Activated CD8-positive, alpha-beta memory T cell treated with anti-CD3 and anti-CD28 coated beads, Interleukin-2, amount 50 U/mL, for 1 hour (primary cell): Measurements from ENCODE around the gene SIRT3.

Source experiments
- DNase-seq: peaks from one replicate; pipeline ENCODE4 v3.0.0-alpha.2; 2020; ENCODE audit errors: extremely low read depth

Gene SIRT3

DNA sequence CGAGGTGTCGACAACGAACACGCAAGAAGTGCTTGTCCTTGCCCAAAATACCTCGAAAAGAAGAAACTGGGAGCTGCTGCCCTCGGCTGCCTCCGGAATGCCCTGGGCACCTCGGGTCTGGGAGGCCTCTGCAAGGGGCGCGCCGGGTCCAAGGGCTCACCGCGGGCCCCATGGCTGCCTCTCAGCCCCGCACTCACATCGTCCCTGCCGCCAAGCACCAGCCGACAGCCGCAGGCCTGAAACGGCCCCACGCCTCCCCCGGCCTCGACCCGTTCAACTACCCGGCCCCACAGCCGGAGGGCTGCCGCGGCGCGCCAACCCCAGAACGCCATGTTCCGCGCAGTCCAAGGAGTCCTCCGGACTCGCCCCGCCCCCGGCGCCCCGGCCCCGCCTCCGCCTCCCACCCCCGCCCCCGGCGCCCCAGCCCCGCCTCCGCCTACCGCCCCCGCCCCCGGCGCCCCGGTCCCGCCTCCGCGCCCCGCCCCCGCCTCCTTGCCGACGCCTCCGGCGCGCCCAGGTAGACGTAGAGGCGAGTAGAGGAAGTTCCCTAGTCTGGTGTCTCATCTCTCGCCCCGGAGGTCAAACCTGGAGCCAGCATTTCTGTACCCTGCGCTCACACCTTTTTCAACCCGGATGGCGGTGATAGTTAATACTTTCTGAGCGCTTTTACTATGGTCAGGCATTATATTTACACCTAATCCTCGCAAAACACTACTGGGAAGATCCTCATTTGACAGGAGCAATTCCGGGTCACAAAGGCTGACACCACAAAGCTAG, at the start of gene SIRT3:
TSS of gene SIRT3 (minus strand) at position 346 of the 777 bp plus-strand sequence. CDS start at position 332, 14 bp downstream.
- DNase-seq = peak; percentile 58

DNA sequence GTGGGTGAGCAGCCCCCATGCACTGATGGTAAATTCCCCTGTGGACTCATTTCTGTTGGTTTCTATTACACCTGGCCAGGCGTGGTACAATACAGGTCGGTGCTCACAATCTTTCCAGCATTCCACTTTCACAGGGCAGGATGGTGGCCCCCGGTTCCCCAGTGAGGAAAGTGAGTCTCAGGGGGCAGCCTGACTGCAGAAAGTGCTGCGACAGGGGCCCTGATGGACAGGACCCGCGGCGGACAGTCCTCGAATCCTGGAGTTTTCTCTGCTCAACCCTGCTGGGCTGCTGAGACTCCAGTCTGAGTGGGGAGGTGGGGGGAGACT, 49.7 kb upstream of the SIRT3 start:
- DNase-seq = no peak

DNA sequence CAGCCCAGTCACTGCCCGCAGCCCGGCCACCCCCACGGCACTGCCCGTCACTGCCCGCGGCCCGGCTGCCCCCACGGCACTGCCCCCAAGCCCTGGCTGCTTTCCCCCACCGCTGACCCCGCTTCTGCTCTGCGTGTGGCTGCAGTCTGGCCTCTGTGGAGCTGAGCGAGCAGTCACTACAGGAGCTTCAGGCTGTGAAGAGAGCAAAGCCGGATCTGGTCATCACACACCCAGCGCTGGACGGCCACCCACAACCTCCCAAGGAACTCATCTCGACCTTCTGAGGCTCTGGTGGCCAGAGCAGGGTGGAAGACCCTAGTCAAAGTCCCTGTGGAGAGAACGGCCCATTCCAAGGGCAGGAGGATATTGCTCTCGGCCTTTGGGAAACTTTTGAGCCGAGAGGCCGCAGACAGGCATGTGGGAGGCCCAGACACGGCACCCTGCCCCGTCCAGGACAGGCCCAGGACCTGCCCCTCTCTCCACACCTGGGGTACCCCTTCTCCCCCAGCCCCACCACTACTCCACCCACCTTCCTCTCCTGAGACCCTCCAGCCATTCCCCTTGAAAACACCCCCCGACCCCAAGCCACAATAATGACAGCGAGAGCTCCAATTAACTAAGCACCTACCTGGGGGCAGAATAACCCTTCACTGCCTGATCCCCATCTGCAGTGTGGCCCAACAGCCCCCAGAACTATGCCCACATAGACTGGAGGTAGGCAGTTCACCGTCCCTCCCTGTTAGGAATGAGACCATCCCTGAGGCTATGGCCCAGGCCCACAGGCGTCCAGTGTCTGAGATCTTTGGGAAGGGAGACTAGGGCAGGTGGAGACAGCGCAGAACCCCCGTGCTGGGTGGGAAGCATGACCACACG, 49.1 kb upstream of the SIRT3 start:
- DNase-seq = no peak

DNA sequence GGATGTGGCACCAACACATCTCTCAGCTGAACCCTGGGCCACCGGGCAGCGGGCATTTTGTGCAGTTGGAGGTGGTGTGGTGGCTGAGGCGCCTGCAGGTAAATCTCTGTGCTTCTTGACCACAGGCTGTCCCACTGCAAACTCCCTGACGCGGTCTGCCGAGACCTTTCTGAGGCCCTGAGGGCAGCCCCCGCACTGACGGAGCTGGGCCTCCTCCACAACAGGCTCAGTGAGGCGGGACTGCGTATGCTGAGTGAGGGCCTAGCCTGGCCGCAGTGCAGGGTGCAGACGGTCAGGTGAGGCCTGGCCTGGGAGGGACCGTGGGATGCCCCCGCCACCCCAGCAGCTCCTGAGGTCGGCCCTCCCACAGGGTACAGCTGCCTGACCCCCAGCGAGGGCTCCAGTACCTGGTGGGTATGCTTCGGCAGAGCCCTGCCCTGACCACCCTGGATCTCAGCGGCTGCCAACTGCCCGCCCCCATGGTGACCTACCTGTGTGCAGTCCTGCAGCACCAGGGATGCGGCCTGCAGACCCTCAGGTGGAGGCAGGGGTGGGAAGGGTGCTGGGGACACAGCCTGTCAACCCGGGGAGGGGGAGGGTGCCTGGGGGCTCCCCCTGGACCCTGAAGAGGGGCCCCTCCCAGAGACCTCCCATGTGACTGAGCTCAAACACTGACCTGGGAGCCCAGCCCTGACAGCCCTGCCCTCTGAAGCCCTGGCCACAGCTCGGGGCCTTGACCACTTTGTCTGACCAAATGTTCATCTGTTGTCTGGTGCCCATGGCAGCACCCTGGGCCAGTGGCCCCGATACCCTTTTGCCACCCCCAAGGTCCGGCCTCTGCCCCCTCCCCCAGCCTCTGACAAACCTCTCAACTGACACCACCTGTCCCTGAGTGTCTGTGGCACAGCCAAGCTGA, 48.2 kb upstream of the SIRT3 start:
- DNase-seq = no peak

DNA sequence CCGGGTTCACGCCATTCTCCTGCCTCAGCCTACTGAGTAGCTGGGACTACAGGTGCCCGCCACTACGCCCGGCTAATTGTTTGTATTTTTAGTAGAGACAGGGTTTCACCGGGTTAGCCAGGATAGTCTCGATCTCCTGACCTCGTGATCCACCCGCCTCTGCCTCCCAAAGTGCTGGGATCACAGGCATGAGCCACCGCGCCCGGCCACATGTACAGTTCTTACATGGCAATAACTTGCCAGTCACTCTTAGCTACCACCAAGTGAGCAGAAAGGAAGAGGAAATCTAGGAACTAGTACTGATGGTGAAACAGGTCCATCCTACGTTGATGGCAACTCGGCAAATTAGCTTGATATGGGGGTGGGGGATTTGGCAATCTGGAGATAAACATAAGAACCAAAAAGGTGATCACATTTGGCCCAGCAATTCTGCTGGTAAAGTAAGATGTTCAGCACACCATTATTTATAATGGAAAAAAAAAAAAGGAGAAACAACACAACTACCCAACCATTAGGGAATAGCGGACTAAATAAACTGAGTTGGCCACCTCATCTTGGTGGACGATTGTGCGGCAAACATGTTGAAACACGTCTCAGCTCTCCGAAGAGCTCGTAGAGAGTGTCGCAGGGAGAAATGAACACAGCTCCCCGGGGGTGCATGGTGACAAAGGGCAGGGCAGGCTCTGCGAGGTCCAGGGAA, 47.4 kb upstream of the SIRT3 start:
- DNase-seq = no peak

DNA sequence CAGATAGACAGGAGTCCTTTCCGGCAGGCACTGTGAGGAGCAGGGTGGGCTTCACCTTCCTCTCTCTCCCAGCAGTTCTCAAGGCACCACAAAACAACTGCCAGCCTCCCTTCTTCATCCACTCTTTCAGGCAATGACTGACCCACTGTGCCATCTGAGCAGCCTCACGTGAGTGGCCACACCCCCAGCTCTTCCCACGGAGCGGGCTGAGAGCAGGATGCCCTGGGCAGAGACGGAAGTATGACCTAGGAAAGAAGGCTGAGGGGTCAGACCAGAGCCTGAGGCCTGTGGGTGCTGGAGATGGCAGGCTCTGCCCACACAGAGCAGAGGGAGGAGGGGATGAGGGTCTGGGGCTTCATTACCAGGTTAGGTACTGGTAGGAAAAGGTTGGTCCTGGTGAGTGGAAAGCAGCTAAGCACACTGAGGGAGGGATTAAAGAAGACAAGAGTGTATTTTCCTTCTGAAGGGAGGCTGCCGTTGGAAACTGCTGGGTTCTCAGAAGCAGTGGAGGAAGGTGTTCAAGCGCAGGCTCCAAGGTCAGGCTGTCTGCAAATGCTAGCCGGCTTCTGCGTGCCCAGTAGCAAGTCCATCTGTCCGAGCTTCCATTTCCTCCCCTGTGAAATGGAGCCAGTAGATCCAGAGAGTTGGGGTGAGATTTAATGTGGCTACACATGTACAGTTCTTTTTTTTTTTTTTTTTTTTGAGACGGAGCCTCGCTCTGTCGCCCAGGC, 46.7 kb upstream of the SIRT3 start:
- no peak for DNase-seq

DNA sequence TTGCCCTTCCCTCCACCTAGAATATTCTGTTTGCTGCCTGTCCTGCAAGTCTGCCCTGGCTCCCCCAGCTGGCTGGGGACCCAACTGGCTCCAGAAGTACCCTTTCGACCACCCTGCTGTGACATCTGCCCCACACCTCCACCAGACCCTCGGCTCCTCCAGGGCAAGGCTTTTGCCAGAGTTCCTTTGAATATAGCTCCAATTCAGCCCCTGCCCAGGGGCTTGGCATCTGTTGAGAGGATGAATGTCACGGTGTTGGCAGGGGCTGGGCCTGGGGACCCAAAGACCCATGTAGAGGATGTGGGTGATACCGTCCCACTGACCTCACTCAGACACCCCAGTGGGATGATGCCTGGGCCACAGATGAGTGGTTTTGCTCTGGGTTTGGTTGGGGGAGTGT, 46.0 kb upstream of the SIRT3 start:
- no peak for DNase-seq

DNA sequence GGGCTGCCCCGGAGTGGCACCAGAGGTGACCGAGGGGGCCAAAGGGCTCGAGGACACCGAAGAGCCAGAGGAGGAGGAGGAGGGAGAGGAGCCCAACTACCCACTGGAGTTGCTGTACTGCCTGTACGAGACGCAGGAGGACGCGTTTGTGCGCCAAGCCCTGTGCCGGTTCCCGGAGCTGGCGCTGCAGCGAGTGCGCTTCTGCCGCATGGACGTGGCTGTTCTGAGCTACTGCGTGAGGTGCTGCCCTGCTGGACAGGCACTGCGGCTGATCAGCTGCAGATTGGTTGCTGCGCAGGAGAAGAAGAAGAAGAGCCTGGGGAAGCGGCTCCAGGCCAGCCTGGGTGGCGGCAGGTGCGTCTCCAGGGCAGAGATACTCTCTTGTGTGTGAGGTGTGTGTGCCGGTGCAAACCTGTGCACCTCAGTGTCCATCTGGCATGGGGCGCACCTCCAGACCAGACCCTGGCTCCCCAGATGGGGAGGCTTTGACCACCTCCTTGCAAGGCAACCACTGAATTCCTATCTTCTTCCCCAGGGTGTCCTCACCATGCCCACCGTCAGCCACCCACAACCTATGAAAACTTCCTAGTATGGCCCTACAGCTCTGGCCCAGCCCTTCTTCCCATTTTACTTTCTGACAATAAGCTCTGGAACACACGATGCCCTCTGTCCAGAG, 45.5 kb upstream of the SIRT3 start:
- no peak for DNase-seq

DNA sequence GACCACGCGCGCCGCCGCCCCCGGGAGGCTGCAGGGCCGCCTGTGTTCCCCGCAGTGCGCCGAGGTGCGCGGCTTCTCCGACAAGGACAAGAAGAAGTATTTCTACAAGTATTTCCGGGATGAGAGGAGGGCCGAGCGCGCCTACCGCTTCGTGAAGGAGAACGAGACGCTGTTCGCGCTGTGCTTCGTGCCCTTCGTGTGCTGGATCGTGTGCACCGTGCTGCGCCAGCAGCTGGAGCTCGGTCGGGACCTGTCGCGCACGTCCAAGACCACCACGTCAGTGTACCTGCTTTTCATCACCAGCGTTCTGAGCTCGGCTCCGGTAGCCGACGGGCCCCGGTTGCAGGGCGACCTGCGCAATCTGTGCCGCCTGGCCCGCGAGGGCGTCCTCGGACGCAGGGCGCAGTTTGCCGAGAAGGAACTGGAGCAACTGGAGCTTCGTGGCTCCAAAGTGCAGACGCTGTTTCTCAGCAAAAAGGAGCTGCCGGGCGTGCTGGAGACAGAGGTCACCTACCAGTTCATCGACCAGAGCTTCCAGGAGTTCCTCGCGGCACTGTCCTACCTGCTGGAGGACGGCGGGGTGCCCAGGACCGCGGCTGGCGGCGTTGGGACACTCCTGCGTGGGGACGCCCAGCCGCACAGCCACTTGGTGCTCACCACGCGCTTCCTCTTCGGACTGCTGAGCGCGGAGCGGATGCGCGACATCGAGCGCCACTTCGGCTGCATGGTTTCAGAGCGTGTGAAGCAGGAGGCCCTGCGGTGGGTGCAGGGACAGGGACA, 44.8 kb upstream of the SIRT3 start:
- DNase-seq = no peak

DNA sequence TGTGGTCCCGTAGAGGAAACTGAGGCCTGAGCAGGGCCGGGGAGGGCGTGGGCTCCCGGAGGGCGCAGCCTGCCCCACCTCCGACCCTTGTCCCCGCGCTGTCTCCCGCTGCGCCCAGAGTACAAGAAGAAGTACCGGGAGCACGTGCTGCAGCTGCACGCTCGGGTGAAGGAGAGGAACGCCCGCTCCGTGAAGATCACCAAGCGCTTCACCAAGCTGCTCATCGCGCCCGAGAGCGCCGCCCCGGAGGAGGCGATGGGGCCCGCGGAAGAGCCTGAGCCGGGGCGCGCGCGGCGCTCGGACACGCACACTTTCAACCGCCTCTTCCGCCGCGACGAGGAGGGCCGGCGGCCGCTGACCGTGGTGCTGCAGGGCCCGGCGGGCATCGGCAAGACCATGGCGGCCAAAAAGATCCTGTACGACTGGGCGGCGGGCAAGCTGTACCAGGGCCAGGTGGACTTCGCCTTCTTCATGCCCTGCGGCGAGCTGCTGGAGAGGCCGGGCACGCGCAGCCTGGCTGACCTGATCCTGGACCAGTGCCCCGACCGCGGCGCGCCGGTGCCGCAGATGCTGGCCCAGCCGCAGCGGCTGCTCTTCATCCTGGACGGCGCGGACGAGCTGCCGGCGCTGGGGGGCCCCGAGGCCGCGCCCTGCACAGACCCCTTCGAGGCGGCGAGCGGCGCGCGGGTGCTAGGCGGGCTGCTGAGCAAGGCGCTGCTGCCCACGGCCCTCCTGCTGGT, 44.0 kb upstream of the SIRT3 start:
- no peak for DNase-seq

DNA sequence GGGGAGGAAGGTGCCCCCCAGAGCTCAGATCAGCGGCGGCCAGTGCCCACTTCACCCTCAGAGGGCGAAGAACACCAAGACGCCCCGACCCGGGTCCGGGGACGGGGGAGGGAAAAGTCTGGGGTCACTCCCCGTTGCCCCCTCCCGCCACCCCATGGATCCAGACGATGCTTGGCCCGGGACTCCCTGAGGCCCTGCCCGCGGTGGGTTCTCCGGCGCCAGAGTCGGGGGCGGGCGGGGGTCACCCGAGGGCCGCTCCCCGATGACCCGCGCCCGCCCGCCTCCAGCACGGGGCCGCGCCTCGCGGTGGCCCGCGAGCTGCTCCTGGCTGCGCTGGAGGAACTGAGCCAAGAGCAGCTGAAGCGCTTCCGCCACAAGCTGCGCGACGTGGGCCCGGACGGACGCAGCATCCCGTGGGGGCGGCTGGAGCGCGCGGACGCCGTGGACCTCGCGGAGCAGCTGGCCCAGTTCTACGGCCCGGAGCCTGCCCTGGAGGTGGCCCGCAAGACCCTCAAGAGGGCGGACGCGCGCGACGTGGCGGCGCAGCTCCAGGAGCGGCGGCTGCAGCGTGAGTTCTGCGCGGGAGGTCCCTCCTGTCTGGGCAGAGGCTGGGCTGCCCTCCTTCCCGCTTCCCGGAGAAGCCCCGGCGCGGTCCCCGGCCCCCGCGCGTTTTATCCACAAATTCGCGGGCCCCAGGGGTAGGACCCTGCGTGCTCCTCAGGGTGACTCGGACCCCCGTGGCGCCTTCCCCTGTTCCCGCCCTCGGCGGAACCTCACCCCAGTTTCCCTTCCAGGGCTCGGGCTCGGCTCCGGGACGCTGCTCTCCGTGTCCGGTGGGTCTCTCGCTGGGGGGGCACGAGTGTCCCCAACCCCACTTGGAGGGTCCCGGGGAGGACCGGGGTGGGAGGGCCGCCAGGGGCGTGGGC, 43.2 kb upstream of the SIRT3 start:
- DNase-seq = no peak

DNA sequence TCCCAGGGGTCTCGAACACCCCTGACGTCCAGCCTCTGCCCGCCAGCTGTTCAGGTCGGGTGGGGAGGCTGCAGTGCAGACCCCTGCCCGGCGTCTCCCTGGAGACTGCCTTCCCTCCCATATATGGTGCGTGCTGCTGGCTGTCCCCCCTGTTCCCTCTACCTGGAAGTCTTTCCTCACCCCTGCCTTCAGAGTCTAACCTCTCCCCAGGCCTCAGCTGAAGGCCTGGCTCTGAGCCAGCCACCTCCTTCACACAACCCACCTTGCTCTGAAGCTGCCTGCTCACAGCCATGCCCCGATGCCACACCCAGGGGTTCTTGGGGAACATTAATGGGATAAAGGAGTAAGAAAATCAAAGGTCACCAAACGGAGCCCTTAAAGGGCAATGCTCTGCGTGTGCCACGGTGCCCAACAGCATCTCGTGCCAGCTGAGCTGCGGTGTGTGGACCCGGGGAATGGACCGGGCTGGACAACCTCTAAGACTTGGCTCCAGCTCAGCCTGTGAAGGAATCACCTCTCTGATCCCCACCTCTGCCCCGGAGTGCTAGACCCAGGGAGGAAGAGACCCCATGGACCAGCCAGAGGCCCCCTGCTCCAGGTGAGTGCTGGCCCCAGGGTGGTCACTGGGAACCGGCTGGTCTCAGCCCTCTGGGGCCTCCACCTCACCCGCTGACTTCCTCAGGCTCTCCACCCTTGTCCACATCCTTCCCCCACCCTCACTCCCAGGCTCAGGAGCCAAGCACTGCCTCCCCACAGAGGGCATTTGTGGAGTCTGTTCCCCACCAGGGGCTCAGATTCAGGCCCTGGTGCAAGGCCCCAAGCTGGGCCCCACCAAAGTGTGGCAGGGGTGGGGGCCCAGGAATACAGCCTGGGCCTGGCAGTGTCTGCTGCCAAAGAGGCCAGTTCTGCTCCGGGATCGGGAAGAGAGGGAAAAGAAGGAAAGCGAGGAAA, 42.1 kb upstream of the SIRT3 start, which contains the start of gene NLRP6:
TSS of gene NLRP6 (plus strand) at position 407 of the 951 bp plus-strand sequence. CDS start at position 570, 163 bp downstream.
- no peak for DNase-seq

DNA sequence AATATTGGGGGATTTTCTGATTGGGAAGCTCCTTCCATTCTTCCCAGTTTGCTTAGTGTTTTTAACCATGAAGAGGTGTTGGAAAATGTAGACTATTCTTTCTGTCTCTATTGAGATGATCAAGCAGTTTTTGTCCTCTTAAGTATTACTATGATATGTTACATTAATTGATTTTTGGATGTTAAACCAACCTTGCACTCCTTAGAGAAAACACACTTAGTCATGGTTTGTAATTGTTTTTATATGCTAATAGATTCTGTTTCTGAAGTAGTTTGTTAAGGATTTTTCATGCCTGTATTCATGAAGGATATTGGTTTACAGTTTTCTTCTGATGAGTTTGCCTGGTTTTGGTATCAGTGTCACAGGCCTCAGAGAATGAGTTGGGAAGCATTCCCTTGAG, 40.1 kb upstream of the SIRT3 start:
- DNase-seq = no peak

DNA sequence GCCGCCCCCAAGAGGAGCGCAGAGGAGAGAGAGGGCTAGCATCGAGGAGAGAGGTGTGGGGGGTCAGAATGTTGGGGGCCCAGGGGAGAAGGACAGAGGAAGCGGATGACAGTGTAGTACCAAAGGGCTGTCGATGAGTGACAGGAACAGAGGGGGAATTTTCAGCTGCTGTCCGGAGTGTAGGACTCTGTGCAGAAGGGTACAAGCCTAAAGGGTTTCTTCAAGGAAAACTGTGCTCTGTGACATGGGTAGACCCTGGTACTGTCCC, 36.7 kb upstream of the SIRT3 start:
- no peak for DNase-seq

DNA sequence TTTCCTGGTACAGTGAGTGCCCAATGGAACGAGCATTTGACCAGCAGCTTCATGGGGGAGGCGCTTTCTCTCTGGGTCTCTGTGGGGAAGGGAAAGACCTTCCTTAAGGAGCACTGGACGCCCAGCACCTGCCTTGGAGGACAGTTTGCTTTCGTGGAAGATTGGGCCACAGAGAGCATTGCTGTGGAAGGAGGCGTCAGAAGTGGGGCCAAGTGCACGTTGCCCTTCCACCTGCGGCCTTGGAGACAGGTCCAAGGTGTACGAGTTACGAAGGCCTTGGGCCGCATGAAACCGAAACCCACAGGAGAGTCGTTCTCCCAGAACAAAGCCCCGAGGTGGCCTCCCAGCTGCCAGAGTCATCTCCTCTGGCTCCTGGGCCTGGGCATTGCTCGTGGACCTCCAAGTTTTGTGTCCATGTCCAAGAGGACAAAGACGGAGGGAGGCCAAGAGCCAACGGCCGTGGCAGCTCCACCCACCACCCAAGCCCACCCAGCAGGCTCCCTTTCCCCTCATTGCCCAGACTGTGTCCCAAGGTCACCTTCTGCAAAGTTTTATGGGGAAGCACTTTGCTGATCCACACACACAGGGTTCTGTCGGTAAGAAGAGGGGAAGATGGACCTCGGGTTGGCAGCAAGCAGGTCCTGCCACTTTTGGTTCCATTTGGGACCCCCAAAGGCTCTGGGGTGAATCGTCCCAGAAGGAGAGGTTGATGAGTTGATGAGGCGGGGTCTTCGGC, 36.2 kb upstream of the SIRT3 start:
- DNase-seq = no peak

DNA sequence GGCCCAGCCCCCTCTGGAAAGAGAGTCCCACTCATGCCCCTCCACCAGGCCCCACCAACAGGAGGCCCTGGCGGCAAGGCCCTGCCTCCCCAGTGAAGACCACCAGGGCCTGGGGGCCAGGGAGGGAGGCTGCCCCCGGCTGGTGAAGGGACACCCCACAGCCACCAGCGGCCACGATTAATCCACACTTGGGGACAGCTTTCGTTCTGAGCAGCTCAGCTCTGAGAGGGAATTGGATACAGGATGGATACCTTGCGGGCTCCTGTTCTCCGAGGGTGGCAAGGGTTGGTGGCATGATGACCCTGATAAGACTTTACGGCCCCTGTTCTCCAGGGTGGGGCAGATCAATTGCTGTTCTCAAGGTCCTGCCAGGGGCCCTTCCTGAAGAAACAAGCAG, 35.2 kb upstream of the SIRT3 start:
- DNase-seq = no peak
